IMR-90 (cell line): ENCODE measurements around the gene CEP57L1. TPM values are rescaled to one million over a fixed set of nuclear protein-coding genes. Genes with fewer than 3 reads are reported as not detected.
"Not testable (repeated sequence)": the region's sequence is repeated elsewhere in the genome, so short reads cannot be mapped to it uniquely, and the experiment has no call there.

Experiments
- ATAC-seq: fragments of 200-7000 bp; cut with Tn5 transposase; 2 replicates; pipeline ENCODE4 v1.9.1; 2020; ENCODE audit warnings: low read depth, mild to moderate bottlenecking, moderate library complexity
- BruUV-seq: library from RNA; stranded (reverse); fragments of 400-500 nt; replicated peaks from 2 replicates; lab custom pipeline; 2021; lab: Mats Ljungman, UMichigan
- CTCF ChIA-PET: fragments of 300-600 bp; formaldehyde crosslinking; extraction: SDS; loops from one replicate; lab custom pipeline; 2021; ENCODE audit warnings: antibody characterized with exemption; lab: Yijun Ruan, JAX
- POLR2A ChIA-PET: fragments of 300-600 bp; sonication (Branson Sonifier 250); formaldehyde crosslinking; loops from one replicate; lab custom pipeline; 2022; ENCODE audit warnings: antibody characterized with exemption; ENCODE audit not compliant: unreplicated experiment; lab: Charles Lee
- DNase-seq: peaks from one replicate; pipeline ENCODE4 v3.0.0; 2013
- H2AFZ ChIP-seq: replicated peaks from 2 replicates; pipeline ENCODE3; 2013; ENCODE audit warnings: low read length, mild to moderate bottlenecking; ENCODE audit not compliant: poor library complexity
- H2AK5ac ChIP-seq: 2 replicates; pipeline ENCODE4 v1.6.1; 2013; ENCODE audit warnings: low read depth, low read length, inconsistent platforms
- H2AK9ac ChIP-seq: replicated peaks from 2 replicates; pipeline ENCODE3; 2013; ENCODE audit warnings: mild to moderate bottlenecking, low read depth, low read length, moderate library complexity; ENCODE audit not compliant: poor library complexity
- H2BK120ac ChIP-seq: 2 replicates; pipeline ENCODE4 v1.6.1; 2013; ENCODE audit warnings: low read depth, low read length, inconsistent platforms
- H2BK15ac ChIP-seq: 3 replicates; pipeline ENCODE4 v1.6.1; 2013; ENCODE audit warnings: low read depth, low read length, inconsistent platforms
- H2BK20ac ChIP-seq: 2 replicates; pipeline ENCODE4 v1.6.1; 2013; ENCODE audit warnings: low read depth, mild to moderate bottlenecking, inconsistent platforms, low read length, moderate library complexity
- H2BK5ac ChIP-seq: 2 replicates; pipeline ENCODE4 v1.6.1; 2013; ENCODE audit warnings: mild to moderate bottlenecking, low read depth, low read length, inconsistent platforms; ENCODE audit not compliant: poor library complexity, severe bottlenecking
- H3K14ac ChIP-seq: replicated peaks from 2 replicates; pipeline ENCODE4 v1.6.1; 2013; ENCODE audit warnings: low read depth, low read length, inconsistent platforms
- H3K18ac ChIP-seq: 2 replicates; pipeline ENCODE4 v1.6.1; 2013; ENCODE audit warnings: low read depth, low read length, control low read depth
- H3K23ac ChIP-seq: 2 replicates; pipeline ENCODE4 v1.6.1; 2013; ENCODE audit warnings: low read depth, low read length, inconsistent platforms
- H3K27ac ChIP-seq: 2 replicates; pipeline ENCODE4 v1.5.1; 2013; ENCODE audit warnings: mild to moderate bottlenecking, control low read depth, low read length; ENCODE audit not compliant: insufficient read depth
- H3K27me3 ChIP-seq: 2 replicates; pipeline ENCODE4 v1.6.1; 2013; ENCODE audit warnings: low read length; ENCODE audit not compliant: control insufficient read depth, insufficient read depth
- H3K36me3 ChIP-seq: 2 replicates; pipeline ENCODE4 v1.6.1; 2013; ENCODE audit warnings: low read length, mixed read lengths; ENCODE audit not compliant: control insufficient read depth, insufficient read depth
- H3K4ac ChIP-seq: 2 replicates; pipeline ENCODE4 v1.6.1; 2013; ENCODE audit warnings: low read depth, low read length, inconsistent platforms
- H3K4me1 ChIP-seq: 2 replicates; pipeline ENCODE4 v1.6.1; 2013; ENCODE audit warnings: low read length, mixed read lengths; ENCODE audit not compliant: control insufficient read depth, insufficient read depth
- H3K4me2 ChIP-seq: 2 replicates; pipeline ENCODE4 v1.6.1; 2013; ENCODE audit warnings: low read depth, mild to moderate bottlenecking, control low read depth, low read length, moderate library complexity
- H3K4me3 ChIP-seq: 2 replicates; pipeline ENCODE4 v1.5.1; 2013; ENCODE audit warnings: low read depth, mild to moderate bottlenecking, control low read depth, low read length, moderate library complexity; ENCODE audit not compliant: insufficient read depth
- H3K56ac ChIP-seq: 2 replicates; pipeline ENCODE4 v1.6.1; 2013; ENCODE audit warnings: low read length, inconsistent platforms; ENCODE audit not compliant: insufficient read depth; ENCODE audit errors: extremely low read depth
- H3K79me1 ChIP-seq, 2 experiments: 2 replicates each; pipeline ENCODE4 v1.6.1; 2013; ENCODE audit warnings: low read length in 2 of 2, inconsistent platforms in 1 of 2, low read depth in 1 of 2
- H3K9ac ChIP-seq: 2 replicates; pipeline ENCODE4 v1.6.1; 2013; ENCODE audit warnings: low read depth, low read length, control low read depth
- H3K9me1 ChIP-seq: 2 replicates; pipeline ENCODE4 v1.6.1; 2013; ENCODE audit warnings: low read length, inconsistent platforms; ENCODE audit not compliant: insufficient read depth
- H3K9me3 ChIP-seq: 2 replicates; pipeline ENCODE4 v1.6.1; 2013; ENCODE audit warnings: low read length; ENCODE audit not compliant: control insufficient read depth, insufficient read depth
- H4K20me1 ChIP-seq: 2 replicates; pipeline ENCODE4 v1.6.1; 2013; ENCODE audit warnings: low read length, inconsistent platforms; ENCODE audit not compliant: insufficient read depth
- H4K5ac ChIP-seq: 2 replicates; pipeline ENCODE4 v1.6.1; 2013; ENCODE audit warnings: mild to moderate bottlenecking, low read depth, low read length, control low read depth
- H4K8ac ChIP-seq, 2 experiments: 2 replicates each; pipeline ENCODE4 v1.6.1; 2013; ENCODE audit warnings: low read depth in 2 of 2, low read length in 2 of 2, control low read depth in 1 of 2, inconsistent platforms in 1 of 2
- H4K91ac ChIP-seq: 2 replicates; pipeline ENCODE4 v1.6.1; 2013; ENCODE audit warnings: low read depth, low read length, inconsistent platforms; ENCODE audit not compliant: insufficient read depth
- BHLHE40 ChIP-seq: fragments of 150-350 bp; IDR thresholded peaks from 2 replicates; pipeline ENCODE4 v1.6.1; 2016; ENCODE audit warnings: mild to moderate bottlenecking, low read depth, low read length
- MAZ ChIP-seq: IDR thresholded peaks from 2 replicates; pipeline ENCODE4 v1.6.1; 2012; ENCODE audit warnings: low read depth, mild to moderate bottlenecking, low read length, improper control_type of control experiment, moderate library complexity, borderline replicate concordance
- WGBS, 2 experiments: methylation state at CpG; one replicate each; pipeline versions ENCODE4 v1.1.5 to v1.1.7; 2013; ENCODE audit warnings: missing lambda C conversion rate in 2 of 2; ENCODE audit not compliant: insufficient read length in 1 of 2; ENCODE audit errors: extremely low coverage in 2 of 2; 5-methylcytosine and 5-hydroxymethylcytosine counted together
- dilution Hi-C: fragments of 300-500 bp; cut with HindIII; formaldehyde crosslinking; loops from one replicate; pipeline ENCODE4 v1.14.3; 2018; ENCODE audit warnings: low sequenced_read_pairs; ENCODE audit not compliant: unreplicated experiment
- in situ Hi-C: fragments of 300-500 bp; cut with MboI; formaldehyde crosslinking; loops from 3 replicates; pipeline ENCODE4 v1.14.3; 2019; ENCODE audit warnings: low sequenced_read_pairs, inconsistent platforms, mixed read lengths
- intact Hi-C: fragments of 100-400 bp; cut with micrococcal nuclease; formaldehyde crosslinking; loops from 2 replicates; pipeline ENCODE4 v1.10.0; 2022
- polyA plus RNA-seq, 3 experiments: library from polyadenylated mRNA; depleted of rRNA; stranded (reverse); fragments of >200 nt; gene quantifications; 2 replicates each; pipeline ENCODE4 v1.2.3, GENCODE V29; 2012; ENCODE audit warnings: low replicate concordance in 1 of 3
- total RNA-seq: library from RNA; depleted of rRNA; stranded (reverse); fragments of >200 nt; gene quantifications from 2 replicates; pipeline ENCODE4 v1.2.3, GENCODE V29; 2012
- TF ChIP-seq, protein P1 (sequence below): fragments of 150-350 bp; IDR thresholded peaks from 2 replicates; pipeline ENCODE4 v1.6.1; 2017; ENCODE audit warnings: mild to moderate bottlenecking, antibody characterized with exemption, low read length, low read depth

Gene CEP57L1
- total and polyA plus RNA-seq, 2 of the 4 experiments (the other 2 are of a cell fraction) = 10.3 to 21.9 TPM

DNA sequence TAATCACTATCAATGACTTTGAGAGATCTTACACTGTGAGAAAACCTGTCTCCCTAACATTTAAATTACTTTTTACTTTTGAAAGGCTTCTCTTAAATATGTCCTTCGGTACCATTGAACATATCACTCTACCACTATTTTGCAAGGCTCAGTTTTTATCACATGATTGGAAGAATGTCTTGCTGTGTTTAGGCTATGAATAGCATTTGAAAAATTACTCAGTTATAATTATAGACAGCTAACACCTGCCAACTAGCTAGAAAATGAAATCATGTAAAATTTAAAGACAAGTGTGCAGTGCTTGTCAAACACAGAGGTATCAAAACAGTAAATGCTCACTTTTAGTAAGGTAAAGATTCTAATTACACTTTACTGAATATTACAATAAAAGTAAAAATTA, 11.7 kb upstream of the CEP57L1 start:
- no CpG with 5 or more reads among the region's 1 CpG for WGBS, 2 experiments
- H2BK5ac ChIP-seq = no peak overlapping the region

DNA sequence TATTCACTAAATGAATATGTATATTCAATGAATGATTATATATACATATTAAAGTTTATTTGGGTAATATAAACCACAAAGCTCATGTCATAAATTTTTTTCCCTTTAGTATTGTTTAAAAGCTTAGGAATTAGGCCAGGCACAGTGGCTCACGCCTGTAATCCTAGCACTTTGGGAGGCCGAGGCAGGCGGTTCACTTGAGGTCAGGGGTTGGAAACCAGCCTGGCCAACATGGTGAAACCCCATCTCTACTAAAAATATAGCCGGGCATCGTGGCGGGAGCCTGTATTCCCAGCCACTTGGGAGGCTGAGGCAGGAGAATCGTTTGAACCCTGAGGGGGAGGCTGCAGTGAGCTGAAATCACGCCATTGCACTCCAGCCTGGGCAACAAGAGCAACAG, 11.2 kb upstream of the CEP57L1 start:
- H3K9me3 ChIP-seq, POLR2A ChIA-PET, H3K14ac ChIP-seq, H3K4me3 ChIP-seq, H3K9me1 ChIP-seq, H3K4me1 ChIP-seq, dilution Hi-C loops, H2AFZ ChIP-seq, H2AK9ac ChIP-seq, BruUV-seq, H3K36me3 ChIP-seq, H3K4ac ChIP-seq, H2BK120ac ChIP-seq, in situ Hi-C loops, H2BK5ac ChIP-seq, H4K5ac ChIP-seq, H2BK20ac ChIP-seq, H3K9ac ChIP-seq, DNase-seq, H2AK5ac ChIP-seq, H3K27me3 ChIP-seq, H2BK15ac ChIP-seq, H4K8ac ChIP-seq, H4K20me1 ChIP-seq, intact Hi-C loops, ATAC-seq, H3K23ac ChIP-seq, H3K4me2 ChIP-seq, H3K18ac ChIP-seq, H4K91ac ChIP-seq, H3K27ac ChIP-seq, H3K56ac ChIP-seq: not testable (repeated sequence)
- no CpG with 5 or more reads among the region's 8 CpGs for WGBS, 2 experiments
- CTCF ChIA-PET = interaction anchor here (0.7 to 1.5 kb wide), 2 partner anchors 9 to 11 kb away, joined by 3 to 4 read pairs; no protein-coding TSS in a partner anchor
- peaks cover 3 to 14% of the 10 kb centered on the region in 2 experiments; a peak in 3 of 4 replicates for H3K79me1 ChIP-seq

More for the DNA sequence above, 11.7 kb upstream of the CEP57L1 start:
- POLR2A ChIA-PET = no interaction called here
- in situ Hi-C loops (no loop called here), dilution Hi-C loops (no loop called here), intact Hi-C loops (no loop called here)
- Histone ChIP-seq H3K9me1 (peaks cover 4% of the 10 kb centered on the region; the same call in 1 of the 2 replicates), H3K56ac (no peak overlapping the region), H2BK120ac (no peak overlapping the region), H3K23ac (no peak overlapping the region), H3K27me3 (no peaks in the 10 kb centered on the region), H4K91ac (no peak overlapping the region), H3K79me1 (peaks cover 0 to 11% of the 10 kb centered on the region in 2 experiments; a peak in 3 of 4 replicates), H3K9ac (no peak overlapping the region), H3K4me1 (peaks cover 1% of the 10 kb centered on the region; the same call in 1 of the 2 replicates), H3K4me3 (no peak overlapping the region), H3K36me3 (no peaks in the 10 kb centered on the region), H3K27ac (no peak overlapping the region), H2BK15ac (no peak overlapping the region), H4K8ac (no peak overlapping the region), H2BK20ac (no peak overlapping the region), H4K20me1 (no peaks in the 10 kb centered on the region), H2AFZ (no peak overlapping the region), H4K5ac (no peak overlapping the region), H2AK9ac (no peak overlapping the region), H3K18ac (no peak overlapping the region), H3K4me2 (no peak overlapping the region), H3K14ac (no peak overlapping the region), H3K9me3 (no peaks in the 10 kb centered on the region), H3K4ac (no peak overlapping the region), H2AK5ac (no peak overlapping the region)
- BruUV-seq = no TSS peak
- no peak for DNase-seq
- TF ChIP-seq BHLHE40 (no peak), MAZ (no peak)
- TF ChIP-seq, protein P1, sequence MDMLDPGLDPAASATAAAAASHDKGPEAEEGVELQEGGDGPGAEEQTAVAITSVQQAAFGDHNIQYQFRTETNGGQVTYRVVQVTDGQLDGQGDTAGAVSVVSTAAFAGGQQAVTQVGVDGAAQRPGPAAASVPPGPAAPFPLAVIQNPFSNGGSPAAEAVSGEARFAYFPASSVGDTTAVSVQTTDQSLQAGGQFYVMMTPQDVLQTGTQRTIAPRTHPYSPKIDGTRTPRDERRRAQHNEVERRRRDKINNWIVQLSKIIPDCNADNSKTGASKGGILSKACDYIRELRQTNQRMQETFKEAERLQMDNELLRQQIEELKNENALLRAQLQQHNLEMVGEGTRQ = no peak
- CTCF ChIA-PET = interaction anchor here (1.5 kb wide), 1 partner anchor 11 kb away, joined by 4 read pairs; no protein-coding TSS in a partner anchor
- no peak for ATAC-seq
